Ishikawa (cell line): ENCODE measurements around the gene THAP8.

Experiments used
- CEBPB ChIP-seq: IDR thresholded peaks from 2 replicates; pipeline ENCODE4 v1.6.1; 2012
- FOXM1 ChIP-seq: IDR thresholded peaks from 2 replicates; pipeline ENCODE4 v1.6.1; 2012; ENCODE audit warnings: low read depth, borderline replicate concordance
- MAX ChIP-seq: IDR thresholded peaks from 2 replicates; pipeline ENCODE4 v1.6.1; 2012
- REST ChIP-seq: IDR thresholded peaks from 2 replicates; pipeline ENCODE4 v1.6.1; 2012; ENCODE audit warnings: low read depth, mild to moderate bottlenecking
- TAF1 ChIP-seq: IDR thresholded peaks from 2 replicates; pipeline ENCODE4 v1.6.1; 2012; ENCODE audit warnings: low read depth, mild to moderate bottlenecking

- no peak for TF ChIP-seq FOXM1
- TF ChIP-seq REST = no peak
- TF ChIP-seq CEBPB = no peak
- TF ChIP-seq TAF1 = no peak
- no peak for TF ChIP-seq MAX
Observed at GRCh38 chr19:36003284-36003683, 50.8 kb downstream of the THAP8 start.
